ENCODE data around the gene KIRREL1.

The KIRREL1 gene

DNA sequence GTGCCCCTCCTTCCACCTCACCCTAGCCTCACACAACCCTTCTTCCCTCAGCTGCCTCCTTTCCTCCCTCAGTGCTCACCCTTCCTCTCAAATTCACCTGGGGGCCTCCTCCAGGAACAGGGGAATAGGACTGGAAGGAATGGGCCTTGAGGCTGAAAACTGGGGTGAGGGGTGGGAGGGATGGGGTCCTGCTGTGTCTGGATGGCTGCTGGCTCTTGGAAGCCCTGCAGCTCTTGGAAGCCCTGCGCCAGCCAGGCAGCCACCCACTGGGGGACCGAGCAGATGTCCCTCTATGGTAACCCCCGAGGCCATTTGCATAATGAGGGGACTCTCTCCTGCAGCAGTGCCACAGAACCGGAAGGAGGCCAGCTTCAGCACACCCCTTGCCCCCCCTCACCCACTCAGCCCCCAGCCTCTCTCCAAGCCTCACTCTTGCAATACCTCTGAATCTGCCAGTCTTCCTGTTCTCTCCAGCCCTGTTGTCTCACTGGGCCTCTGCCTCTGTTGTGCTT is 85.2 kb downstream of the KIRREL1 start:
- TF ChIP-seq JUND (IDR thresholded peaks at IDR 0.05; ENCODE audit: low read depth) = no peak
- no peak for DNase-seq (ENCODE audit: low read depth in 1 of 2, low spot score in 1 of 2)
- in situ Hi-C loops (cut with HindIII; ENCODE audit: low pct_unique_long_range_greater_than_20kb, low sequenced_read_pairs) = no loop called here

DNA sequence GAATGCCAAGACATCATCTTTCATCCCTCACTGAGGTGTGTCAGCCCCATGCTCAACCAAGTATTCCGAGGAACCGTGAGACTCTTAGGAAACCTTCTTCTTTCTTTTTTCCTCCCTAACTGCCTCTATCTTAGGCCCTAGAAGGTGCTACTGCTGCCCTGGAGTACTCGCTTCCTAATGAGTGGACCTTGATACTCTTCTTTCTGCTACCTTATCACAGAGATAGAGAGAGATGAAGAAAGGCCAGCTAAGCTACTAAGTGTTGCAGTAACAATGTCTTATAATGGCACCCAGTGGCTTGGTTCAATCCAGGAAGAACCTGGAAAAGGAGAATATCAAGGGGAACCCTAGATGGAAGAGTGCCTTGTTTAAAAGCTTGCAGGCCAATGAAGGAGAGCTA is 86.6 kb downstream of the KIRREL1 start:
- in situ Hi-C loops (cut with HindIII; ENCODE audit: low pct_unique_long_range_greater_than_20kb, low sequenced_read_pairs) = no loop called here
- no peak for DNase-seq (ENCODE audit: low read depth in 1 of 2, low spot score in 1 of 2)
- TF ChIP-seq JUND (IDR thresholded peaks at IDR 0.05; ENCODE audit: low read depth) = no peak

DNA sequence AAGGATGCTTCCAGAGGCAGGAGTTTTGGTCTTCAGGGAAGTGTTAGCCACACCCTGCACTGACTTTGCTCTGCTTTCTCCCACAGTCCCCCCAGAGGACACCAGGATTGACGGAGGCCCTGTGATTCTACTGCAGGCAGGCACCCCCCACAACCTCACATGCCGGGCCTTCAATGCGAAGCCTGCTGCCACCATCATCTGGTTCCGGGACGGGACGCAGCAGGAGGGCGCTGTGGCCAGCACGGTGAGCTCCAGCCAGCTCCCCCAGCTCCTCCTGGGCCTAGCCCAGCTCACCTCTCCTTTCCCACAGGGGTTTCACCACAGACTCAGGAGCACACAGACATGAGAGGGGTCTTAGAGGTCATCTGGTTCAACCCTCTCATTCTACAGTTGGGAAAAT is 90.9 kb downstream of the KIRREL1 start:
- TF ChIP-seq JUND (IDR thresholded peaks at IDR 0.05; ENCODE audit: low read depth) = no peak
- in situ Hi-C loops (cut with HindIII; ENCODE audit: low pct_unique_long_range_greater_than_20kb, low sequenced_read_pairs) = no loop called here
- DNase-seq (ENCODE audit: low read depth in 1 of 2, low spot score in 1 of 2) = no peak

DNA sequence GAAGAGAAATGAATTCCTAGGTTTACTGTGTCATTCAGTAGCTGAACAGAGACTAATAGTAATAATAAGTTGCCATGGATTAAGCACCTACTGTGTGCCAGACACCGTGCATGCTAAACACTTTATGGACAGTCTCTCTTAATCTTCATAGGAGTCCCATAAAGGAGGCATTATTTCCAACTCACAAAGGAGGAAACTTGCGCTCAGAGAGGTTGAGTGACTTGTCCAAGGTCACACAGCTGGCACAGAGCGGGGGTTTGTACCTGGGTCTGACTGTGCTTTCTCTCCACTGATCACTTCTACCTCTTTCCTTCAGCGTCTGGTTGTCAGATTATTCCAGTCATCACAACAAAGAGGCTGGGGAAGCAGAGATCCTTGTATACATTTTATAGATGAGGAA is 91.3 kb downstream of the KIRREL1 start:
- no peak for DNase-seq (ENCODE audit: low read depth in 1 of 2, low spot score in 1 of 2)
- TF ChIP-seq JUND (IDR thresholded peaks at IDR 0.05; ENCODE audit: low read depth) = no peak
- in situ Hi-C loops (cut with HindIII; ENCODE audit: low pct_unique_long_range_greater_than_20kb, low sequenced_read_pairs) = no loop called here

DNA sequence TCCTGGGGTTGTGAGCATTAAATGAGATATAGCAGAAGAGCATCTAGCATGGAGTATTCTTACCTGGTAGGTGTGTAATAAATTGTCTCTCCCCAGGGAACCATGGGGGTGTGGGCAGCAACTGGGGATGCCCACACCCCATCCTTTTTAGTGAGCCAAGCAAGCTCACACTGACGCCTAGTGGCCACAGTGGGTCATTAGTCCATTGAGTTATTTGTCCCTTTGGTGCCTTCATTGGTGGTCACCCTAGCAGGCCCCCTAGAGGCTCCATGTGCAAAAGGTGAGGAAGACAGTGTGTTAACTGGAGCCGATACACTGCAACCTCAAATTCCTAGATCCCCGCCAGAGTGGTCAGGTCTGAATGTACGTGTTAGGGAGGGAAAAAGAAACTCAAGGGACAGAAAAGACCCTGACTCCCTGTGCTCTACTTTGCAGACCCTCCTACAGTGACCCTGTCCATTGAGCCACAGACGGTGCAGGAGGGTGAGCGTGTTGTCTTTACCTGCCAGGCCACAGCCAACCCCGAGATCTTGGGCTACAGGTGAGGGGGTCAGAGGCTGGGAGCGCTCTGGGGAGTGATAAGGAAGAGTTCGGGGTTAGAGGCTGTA is 94.0 kb downstream of the KIRREL1 start:
- DNase-seq (ENCODE audit: low read depth in 1 of 2, low spot score in 1 of 2) = peak; percentile 81 to 85
- in situ Hi-C loops (cut with HindIII; ENCODE audit: low pct_unique_long_range_greater_than_20kb, low sequenced_read_pairs) = no loop called here
- no peak for TF ChIP-seq JUND (IDR thresholded peaks at IDR 0.05; ENCODE audit: low read depth)

DNA sequence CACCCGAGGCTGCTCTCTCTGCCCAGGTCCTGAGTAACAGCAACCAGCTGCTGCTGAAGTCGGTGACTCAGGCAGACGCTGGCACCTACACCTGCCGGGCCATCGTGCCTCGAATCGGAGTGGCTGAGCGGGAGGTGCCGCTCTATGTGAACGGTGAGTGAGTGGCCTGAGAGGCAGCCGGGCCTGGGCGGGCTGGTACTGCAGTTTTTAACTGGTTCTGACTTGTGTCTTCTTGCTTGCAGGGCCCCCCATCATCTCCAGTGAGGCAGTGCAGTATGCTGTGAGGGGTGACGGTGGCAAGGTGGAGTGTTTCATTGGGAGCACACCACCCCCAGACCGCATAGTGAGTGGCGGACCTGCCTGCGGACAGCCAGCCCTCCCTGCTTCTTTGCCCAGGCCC is 96.0 kb downstream of the KIRREL1 start:
- TF ChIP-seq JUND (IDR thresholded peaks at IDR 0.05; ENCODE audit: low read depth) = no peak
- in situ Hi-C loops (cut with HindIII; ENCODE audit: low pct_unique_long_range_greater_than_20kb, low sequenced_read_pairs) = no loop called here
- no peak for DNase-seq (ENCODE audit: low read depth in 1 of 2, low spot score in 1 of 2)

DNA sequence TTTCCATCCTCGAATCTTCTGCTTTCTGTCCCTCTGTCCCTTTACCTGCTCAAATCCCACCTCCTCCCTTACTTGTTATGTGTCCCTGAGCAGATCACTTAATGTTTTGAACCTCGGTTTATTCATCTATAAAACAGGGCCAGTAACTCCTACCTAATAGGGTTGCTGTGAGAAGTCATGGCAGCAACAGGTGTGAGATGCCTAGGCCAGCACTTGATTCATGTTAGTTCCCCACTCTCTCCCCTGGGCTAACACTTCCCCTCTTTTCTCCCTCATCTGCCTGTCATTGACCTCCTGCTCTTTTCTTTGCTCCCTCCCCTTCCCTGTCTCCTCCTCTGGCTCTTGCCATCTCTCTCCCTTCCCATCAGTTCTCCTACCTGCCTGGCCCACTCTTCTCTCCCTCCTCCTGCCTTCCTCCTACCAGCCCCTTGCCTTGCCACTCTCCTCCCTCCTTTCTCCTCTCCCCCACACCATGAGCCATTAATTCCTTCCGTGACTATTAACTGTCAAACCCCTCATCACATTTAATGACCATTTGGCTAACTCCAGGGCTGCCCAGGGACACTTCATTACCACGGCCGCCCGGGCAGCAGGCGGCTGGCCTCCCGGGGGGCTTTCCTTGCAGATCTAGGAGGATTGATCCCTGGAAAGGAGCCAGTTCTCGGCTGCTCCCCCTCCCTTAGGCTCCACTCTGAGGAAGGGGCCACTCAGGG is 96.6 kb downstream of the KIRREL1 start:
- in situ Hi-C loops (cut with HindIII; ENCODE audit: low pct_unique_long_range_greater_than_20kb, low sequenced_read_pairs) = no loop called here
- no peak for DNase-seq (ENCODE audit: low read depth in 1 of 2, low spot score in 1 of 2)

DNA sequence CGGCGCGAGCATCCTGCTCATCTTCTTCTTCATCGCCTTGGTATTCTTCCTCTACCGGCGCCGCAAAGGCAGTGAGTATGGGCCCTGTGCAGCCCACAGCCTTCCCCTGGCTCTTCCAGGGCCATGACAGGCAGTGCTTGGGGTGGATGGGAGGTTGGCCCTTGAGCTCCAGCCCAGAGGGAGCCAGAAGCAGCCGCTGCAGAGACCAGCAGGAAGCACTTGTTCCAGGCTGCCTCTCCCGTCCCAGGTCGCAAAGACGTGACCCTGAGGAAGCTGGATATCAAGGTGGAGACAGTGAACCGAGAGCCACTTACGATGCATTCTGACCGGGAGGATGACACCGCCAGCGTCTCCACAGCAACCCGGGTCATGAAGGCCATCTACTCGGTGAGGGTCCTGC is 99.9 kb downstream of the KIRREL1 start:
- no peak for DNase-seq (ENCODE audit: low read depth in 1 of 2, low spot score in 1 of 2)
- in situ Hi-C loops (cut with HindIII; ENCODE audit: low pct_unique_long_range_greater_than_20kb, low sequenced_read_pairs) = no loop called here
- no peak for TF ChIP-seq JUND (IDR thresholded peaks at IDR 0.05; ENCODE audit: low read depth)

More for the DNA sequence above, 96.6 kb downstream of the KIRREL1 start:
- no peak for TF ChIP-seq JUND (IDR thresholded peaks at IDR 0.05; ENCODE audit: low read depth)

DNA sequence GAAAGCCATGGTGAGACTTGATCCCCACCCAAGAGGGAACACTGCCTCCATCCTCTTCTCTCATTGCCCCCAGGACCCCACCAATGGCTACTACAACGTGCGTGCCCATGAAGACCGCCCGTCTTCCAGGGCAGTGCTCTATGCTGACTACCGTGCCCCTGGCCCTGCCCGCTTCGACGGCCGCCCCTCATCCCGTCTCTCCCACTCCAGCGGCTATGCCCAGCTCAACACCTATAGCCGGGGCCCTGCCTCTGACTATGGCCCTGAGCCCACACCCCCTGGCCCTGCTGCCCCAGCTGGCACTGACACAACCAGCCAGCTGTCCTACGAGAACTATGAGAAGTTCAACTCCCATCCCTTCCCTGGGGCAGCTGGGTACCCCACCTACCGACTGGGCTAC is 101.1 kb downstream of the KIRREL1 start:
- TF ChIP-seq JUND (IDR thresholded peaks at IDR 0.05; ENCODE audit: low read depth) = no peak
- DNase-seq (ENCODE audit: low read depth in 1 of 2, low spot score in 1 of 2) = no peak
- in situ Hi-C loops (cut with HindIII; ENCODE audit: low pct_unique_long_range_greater_than_20kb, low sequenced_read_pairs) = no loop called here

DNA sequence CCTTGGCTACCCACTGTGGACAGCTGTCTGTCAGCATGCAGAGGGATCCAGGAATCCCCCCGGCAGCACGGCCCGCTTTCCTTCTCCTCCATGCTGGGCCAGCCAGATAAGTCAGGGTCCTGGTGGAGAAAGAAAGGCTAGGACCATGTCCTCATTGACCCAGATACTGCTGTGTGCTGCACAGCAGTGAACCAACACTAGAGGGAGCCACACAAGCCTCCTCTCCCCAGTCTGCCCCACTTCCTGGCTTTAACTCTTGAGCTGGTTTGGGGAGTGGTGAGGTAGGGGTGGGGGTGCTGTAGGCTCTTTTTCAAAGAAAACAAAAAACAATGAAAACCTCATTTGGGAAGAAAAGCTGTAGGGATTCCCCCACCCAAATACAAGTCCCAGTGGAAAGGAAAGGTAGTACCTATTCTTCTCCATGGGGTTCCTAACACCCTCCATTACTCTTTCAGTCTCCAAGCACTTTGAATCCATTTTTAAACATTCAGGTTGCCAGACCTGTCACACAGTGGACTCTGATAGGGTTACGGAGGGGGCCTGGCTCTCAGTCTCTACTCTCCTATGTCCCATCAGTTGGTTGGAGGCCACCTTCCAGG is 102.4 kb downstream of the KIRREL1 start:
- in situ Hi-C loops (cut with HindIII; ENCODE audit: low pct_unique_long_range_greater_than_20kb, low sequenced_read_pairs) = no loop called here
- no peak for TF ChIP-seq JUND (IDR thresholded peaks at IDR 0.05; ENCODE audit: low read depth)
- DNase-seq (ENCODE audit: low read depth in 1 of 2, low spot score in 1 of 2) = peak; percentile 48 to 61

DNA sequence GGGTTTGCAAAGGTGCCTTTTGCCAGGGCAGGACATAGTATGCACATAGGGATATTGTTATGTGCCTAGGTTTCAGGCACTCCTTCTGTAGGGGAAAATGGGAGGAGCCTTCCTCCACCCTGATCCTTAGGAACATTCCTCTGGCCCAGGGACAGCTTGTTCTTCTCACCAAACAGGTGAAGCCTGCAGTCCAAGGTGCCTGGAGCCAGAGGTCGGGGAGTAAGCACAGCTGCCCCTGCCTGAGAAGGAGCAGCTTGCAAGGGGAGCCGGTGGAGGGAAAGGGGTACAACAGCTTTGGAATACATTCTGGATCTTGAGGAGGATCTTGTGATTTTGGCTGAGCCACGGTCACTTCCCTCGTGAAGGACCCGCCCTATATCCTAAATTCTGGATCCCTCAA is 104.8 kb downstream of the KIRREL1 start:
- DNase-seq (ENCODE audit: low read depth in 1 of 2, low spot score in 1 of 2) = peak; percentile 55 to 82
- in situ Hi-C loops (cut with HindIII; ENCODE audit: low pct_unique_long_range_greater_than_20kb, low sequenced_read_pairs) = no loop called here
- no peak for TF ChIP-seq JUND (IDR thresholded peaks at IDR 0.05; ENCODE audit: low read depth)

DNA sequence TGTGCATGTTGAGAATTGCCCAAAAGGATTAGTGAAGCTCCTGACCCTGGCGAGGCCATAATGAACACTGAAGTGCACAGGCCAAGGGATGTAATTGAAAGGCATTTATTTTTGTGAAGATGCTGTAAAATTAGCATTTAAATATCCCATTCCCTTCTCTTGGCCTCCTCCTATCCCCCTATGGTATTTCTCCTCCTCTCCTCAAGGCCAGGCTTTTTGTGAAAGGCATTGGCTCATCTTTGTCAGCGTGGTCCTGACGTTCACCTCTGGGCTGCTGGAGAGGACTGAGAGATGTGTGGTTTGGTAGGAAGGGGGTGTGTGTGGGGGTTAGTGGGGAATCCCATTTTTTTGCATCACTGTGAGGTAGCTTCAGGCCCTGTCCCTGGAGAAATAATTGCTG is 105.7 kb downstream of the KIRREL1 start:
- no peak for TF ChIP-seq JUND (IDR thresholded peaks at IDR 0.05; ENCODE audit: low read depth)
- no peak for DNase-seq (ENCODE audit: low read depth in 1 of 2, low spot score in 1 of 2)

DNA sequence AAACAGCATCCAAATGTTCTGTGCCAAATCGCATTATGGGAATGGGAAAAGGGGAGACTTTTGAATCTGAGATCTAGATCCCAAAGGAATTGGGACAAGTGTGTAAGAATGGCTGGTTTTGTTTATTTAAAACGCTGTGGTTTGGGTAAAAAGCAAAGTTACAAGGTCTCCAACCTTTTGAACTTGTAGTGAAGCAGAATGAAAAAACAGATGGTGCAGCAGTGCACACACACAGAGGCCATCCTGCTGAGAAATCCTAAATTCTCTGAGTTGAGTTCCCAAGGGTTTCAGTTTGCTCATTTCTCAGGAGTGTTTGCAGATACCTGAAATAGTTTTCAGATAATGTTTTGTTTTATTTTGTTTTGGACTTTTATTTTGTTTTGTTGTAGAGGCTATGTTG is 107.1 kb downstream of the KIRREL1 start:
- in situ Hi-C loops (cut with HindIII; ENCODE audit: low pct_unique_long_range_greater_than_20kb, low sequenced_read_pairs) = no loop called here

More for the DNA sequence above, 105.7 kb downstream of the KIRREL1 start:
- in situ Hi-C loops (cut with HindIII; ENCODE audit: low pct_unique_long_range_greater_than_20kb, low sequenced_read_pairs) = no loop called here

More for the DNA sequence above, 107.1 kb downstream of the KIRREL1 start:
- TF ChIP-seq JUND (IDR thresholded peaks at IDR 0.05; ENCODE audit: low read depth) = no peak
- no peak for DNase-seq (ENCODE audit: low read depth in 1 of 2, low spot score in 1 of 2)

Data from T47D (cell line).